HG03460 (cell line): ENCODE data around the gene TTYH1.
"Not testable (repeated sequence)": the region's sequence is repeated elsewhere in the genome, so short reads cannot be mapped to it uniquely, and the experiment has no call there.

Experiments used
- ATAC-seq: cut with Tn5 transposase; IDR thresholded peaks from one replicate; pipeline ENCODE4 v1.9.1; 2021; ENCODE audit not compliant: unreplicated experiment

TTYH1 gene

DNA sequence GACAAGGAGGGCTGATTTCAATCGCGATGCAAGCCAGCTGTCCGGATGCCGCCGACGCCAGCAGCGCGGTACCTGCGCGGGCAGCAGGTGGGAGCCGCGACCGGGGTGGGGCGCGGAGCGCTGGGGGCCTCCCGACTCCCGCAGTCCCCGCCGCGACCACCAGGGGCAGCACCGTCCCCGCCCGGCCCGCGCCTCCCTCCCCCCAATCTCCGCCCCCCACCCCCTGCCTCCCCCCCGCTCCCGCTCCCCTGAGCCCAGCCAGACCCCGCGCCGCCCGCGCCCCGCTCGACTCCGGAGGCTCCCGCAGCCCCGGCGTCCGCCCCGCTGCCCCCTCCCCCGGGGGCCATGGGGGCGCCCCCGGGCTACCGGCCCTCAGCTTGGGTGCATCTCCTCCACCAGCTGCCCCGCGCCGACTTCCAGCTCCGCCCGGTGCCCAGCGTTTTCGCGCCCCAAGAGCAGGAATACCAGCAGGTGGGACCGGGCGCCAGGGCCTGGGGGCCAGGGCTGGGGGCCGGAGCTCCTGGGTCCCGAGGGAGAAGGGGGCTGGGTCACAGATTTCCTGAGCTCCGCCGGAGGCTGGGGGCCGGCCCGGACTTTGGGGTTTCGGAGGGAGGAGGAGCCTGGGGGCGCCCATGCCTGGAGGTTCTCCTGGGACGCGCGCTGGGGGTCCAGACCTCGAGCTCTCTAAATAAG is at the start of gene TTYH1:
TSS of gene TTYH1 (plus strand) at position 257 of the 693 bp plus-strand sequence. CDS start at position 346, 89 bp downstream.
- ATAC-seq, result no peak

GRCh38 chr19:54365798-54366197 is 49.5 kb upstream of the TTYH1 start:
- not testable (repeated sequence) for ATAC-seq

GRCh38 chr19:54366811-54367210 is 48.5 kb upstream of the TTYH1 start:
- ATAC-seq, result no peak

DNA sequence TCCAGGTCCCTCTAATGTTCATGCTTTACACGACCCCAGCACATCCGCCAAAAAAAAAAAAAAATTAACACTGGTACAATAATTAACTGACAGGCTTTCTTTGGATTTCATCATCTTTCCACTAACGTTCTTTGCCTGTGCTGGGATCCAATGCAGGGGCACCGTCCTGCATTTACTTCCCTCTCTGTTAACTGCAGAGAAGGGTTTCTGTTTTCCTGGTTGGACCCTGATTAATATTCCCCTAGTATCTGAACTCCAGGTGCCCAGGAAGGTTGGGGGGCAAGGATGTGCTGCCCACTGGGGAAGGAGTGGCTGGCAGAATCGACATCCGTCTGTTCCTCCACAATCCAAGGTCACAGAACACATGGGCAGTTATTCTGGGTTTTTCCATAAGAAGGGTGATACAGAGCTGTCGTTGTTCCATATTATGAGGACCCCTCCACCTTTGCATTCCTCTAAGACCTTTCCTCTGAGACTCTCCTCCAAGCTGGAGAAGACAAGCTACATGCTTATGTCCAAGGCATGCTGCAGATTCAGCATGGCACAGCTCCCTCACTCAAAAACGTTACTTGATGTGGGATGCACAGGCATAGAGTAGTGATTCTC is 46.1 kb upstream of the TTYH1 start:
- no peak for ATAC-seq

DNA sequence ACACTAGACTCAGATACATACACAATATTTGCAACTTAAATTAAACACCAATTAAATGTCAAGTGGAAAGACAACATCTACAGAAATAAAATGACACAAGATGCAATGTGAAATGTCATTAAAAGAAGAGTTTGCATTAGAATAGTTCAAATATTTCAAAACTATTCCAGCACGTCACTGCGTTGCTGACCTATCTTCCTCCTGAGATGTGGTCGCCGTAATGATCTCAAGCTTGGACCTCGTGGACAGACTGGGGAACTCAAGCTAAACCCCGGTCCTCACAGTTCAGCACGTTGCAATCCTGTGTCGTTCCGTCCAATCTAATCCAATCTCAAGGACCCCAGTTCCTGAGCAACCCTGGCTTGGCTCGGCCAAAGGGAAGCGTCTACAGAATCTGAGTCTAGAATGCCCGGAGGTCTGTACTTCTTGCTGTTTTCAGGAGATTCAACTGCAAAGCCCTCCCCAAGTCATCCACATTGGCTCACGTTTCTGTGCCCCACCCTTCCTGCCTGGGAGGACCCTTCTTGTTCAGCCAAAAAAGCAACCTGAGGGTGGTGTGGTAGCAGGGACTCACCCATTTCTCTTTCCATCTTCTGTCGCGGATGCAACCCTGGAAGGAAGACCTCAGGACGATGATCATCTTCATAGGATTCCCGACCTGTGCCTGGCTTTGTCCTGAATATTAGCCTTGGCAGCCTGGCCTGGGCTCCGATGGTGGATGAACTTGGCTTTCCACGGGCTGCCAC is 45.4 kb upstream of the TTYH1 start:
- ATAC-seq, result not testable (repeated sequence)

- ATAC-seq, result not testable (repeated sequence)
These were observed 44.8 kb upstream of the TTYH1 start for GRCh38 chr19:54370434-54370796.

GRCh38 chr19:54371453-54371852 is 43.8 kb upstream of the TTYH1 start:
- not testable (repeated sequence) for ATAC-seq

- no peak for ATAC-seq
These were observed 41.3 kb upstream of the TTYH1 start for GRCh38 chr19:54373781-54374631.

GRCh38 chr19:54375181-54375938 is 39.9 kb upstream of the TTYH1 start:
- not testable (repeated sequence) for ATAC-seq

DNA sequence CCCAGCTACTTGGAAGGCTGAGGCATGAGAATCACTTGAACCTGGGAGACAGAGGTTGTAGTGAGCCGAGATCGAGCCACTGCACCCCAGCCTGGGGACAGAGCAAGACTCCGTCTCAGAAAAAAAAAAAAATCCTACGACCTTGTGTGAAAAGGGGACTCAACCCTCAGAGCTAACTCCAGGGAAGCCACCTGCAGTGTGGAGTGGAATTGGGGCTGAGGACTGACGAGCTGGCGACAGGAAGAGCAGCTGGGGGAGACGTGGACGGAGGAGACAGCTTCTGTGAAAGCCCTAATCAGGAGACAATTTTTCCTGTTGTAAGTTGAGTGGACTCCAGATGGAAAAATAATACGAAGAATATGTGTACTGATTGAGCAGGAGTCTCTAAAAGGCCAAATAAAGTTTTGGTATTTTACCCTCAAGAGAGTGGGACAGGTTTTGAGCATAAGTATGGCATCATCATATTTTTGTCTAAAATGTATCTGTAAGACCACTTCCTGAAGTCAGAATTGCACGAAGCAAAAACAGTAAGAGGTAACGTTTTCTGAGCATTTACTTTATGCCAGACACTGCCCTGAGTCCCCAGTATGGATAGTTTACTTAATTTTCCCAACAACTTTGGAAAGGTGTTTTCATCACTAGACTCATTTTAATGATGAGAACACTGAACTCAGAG is 38.5 kb upstream of the TTYH1 start:
- no peak for ATAC-seq

- no peak for ATAC-seq
These were observed 36.0 kb upstream of the TTYH1 start for GRCh38 chr19:54379187-54379678.

- no peak for ATAC-seq
These were observed 34.4 kb upstream of the TTYH1 start for GRCh38 chr19:54380897-54381296.

DNA sequence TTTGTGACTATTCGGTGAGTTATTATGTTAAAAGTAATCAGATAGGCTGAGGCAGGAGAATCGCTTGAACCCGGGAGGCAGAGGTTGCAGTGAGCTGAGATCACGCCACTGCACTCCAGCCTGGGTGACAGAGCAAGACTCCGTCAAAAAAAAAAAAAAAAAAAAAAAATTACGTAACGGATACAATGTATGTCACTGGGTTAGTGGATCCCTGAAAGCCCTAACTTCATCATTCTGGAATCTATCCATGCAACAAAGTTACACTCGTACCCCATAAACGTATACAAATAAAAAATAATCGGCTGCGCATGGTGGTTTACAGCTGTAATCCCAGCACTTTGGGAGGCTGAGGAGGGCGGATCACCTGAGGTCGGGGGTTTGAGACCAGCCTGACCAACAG is 33.2 kb upstream of the TTYH1 start:
- ATAC-seq, result not testable (repeated sequence)

GRCh38 chr19:54383330-54383729 is 31.9 kb upstream of the TTYH1 start:
- ATAC-seq, result no peak

- ATAC-seq, result no peak
These were observed 27.1 kb upstream of the TTYH1 start for GRCh38 chr19:54387991-54388801.

- no peak for ATAC-seq
These were observed 26.5 kb upstream of the TTYH1 start for GRCh38 chr19:54388802-54389139.

DNA sequence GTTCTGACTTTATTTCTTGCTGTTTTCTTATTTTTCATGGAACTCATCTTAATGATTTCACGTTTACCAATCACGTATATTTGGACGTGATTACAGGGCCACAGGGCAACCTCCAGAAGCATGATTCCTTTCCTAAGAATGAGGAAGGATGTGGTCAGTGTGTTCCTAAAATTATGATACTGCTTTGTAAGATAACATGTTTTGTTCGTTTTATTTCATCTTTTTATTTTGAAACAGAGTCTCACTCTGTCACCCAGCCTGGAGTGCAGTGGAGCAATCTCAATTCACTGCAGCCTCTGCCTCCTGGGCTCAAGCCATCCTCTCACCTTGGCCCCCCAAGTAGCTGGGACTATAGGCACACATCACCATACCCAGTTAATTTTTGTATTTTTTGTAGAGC is 25.7 kb upstream of the TTYH1 start:
- ATAC-seq, result no peak

GRCh38 chr19:54390942-54391577 is 24.2 kb upstream of the TTYH1 start:
- no peak for ATAC-seq
